HCEC 1CT (cell line): Measurements from ENCODE around the gene CHMP4A.
A peak's percentile ranks its signal among the peaks of the same experiment; 100 is the strongest.

Experiments
- DNase-seq: peaks from one replicate; pipeline ENCODE4 v3.0.0-alpha.2; 2017

The CHMP4A gene, protein sequence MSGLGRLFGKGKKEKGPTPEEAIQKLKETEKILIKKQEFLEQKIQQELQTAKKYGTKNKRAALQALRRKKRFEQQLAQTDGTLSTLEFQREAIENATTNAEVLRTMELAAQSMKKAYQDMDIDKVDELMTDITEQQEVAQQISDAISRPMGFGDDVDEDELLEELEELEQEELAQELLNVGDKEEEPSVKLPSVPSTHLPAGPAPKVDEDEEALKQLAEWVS

DNA sequence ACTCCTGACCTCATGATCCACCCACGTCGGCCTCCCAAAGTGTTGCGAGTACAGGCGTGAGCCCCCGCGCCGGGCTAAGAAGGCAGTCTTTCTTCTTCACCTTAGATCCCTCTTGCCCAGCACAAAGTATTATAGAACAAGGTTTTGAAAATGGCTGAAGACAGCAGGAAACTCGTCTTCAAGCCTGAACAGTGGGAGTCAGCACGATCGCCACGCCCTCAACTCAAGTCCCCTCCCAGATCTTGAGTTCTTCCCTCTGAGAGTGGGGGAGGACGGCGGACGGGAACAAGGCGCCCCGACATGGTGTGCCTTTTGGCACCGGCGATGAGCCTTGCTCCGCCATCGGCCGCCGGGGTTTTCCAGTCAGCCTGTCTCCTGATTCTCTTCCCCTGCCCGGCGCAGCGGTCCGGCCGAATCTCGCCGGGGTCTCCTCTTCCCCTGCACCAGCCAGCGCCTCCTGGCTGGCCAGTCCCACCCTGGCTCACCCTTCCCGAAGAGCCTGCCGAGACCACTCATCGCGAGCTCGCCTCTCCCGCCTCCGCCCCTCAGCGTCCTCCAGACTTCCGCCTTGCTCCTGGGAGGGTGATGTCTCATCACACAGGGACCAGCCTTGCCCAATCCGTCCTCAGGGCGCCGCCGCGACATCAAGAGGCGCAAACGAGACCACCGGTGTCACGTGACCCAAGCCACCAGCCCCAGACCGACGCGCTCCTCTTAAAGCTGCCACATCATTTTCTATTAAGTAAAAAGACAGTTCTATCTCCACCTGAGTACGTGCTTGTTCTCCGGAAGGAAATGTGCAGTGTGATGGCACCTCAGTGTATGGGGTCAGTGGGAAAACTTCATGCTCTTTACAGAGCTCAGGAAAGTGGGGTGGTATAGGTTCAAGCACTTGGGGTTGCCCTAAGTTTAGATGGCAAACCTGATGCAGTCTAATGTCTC is at the start of gene CHMP4A:
Gene CHMP4A (minus strand): TSS at position 565 of the 942 bp plus-strand sequence. CDS start 49 bp downstream, at position 516.
- DNase-seq = peak; percentile 98

DNA sequence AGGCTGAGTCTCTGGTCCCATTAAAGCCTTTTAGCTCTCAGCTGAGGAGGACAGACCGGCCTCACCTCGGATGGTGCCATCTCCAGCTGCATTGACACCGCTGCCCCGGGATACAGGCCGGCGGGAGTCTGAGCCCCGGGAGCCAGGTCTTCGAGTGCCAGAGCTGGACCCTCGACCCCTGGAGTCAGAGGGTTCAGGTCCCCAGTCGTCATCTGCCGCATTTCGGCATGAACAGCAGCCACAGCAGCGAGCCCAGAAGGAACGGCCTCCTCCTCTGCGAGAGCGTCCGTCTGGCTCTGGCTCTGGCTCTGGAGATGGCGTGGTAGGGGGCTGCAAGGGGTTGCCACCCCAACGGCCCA is 48.7 kb upstream of the CHMP4A start:
- DNase-seq = no peak

DNA sequence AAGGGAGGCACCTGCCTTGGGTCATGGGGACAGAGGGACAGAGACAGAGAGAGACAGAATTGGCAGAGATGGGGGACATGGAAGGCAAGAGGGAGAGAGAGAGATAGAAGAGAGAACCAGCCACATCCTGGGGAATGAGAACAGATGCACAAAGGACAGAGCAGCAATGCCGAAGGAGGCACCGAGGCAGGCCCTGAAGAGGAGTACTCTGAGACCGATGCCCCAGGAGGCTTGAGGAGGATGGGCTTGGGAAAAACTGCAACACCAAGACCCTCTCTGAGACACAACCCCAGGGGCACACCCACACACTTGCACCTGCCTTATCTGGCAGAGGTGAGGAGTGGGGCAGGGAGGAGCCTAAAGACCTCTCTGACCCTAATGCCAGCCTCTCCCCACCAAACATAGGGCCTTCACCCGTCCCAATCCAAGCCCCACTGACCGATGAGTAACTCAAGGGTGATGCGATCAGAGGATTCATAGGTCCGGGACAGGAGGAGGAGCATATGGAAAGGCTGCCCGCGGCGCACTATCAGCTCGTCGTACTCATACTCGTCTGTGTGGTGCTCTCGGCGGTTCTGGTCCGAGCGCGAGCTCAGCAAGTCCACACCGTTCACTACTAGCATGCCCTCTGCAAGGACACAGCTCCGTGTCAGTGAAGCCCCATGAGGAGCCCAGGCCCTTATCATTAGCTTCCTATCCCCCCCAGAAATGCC is 48.1 kb upstream of the CHMP4A start:
- no peak for DNase-seq

DNA sequence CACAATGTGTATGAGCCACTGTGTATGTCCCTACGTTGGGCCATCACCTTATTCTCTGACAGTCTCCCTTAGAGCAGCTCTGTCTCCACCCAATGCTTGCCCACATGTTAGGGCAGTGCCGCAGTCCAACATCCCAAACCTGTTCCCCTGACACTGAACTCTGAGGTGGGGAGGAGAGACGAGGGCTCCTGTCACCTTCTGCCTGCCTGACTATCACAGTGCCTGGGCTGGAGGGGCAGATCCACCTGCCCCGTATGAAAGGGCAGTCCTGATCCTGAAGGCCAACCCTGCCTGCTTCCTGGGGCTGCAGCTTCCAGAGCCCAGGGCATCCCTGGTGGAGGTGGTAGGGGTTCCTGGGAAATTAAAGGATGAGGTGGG is 47.5 kb upstream of the CHMP4A start:
- DNase-seq = no peak

DNA sequence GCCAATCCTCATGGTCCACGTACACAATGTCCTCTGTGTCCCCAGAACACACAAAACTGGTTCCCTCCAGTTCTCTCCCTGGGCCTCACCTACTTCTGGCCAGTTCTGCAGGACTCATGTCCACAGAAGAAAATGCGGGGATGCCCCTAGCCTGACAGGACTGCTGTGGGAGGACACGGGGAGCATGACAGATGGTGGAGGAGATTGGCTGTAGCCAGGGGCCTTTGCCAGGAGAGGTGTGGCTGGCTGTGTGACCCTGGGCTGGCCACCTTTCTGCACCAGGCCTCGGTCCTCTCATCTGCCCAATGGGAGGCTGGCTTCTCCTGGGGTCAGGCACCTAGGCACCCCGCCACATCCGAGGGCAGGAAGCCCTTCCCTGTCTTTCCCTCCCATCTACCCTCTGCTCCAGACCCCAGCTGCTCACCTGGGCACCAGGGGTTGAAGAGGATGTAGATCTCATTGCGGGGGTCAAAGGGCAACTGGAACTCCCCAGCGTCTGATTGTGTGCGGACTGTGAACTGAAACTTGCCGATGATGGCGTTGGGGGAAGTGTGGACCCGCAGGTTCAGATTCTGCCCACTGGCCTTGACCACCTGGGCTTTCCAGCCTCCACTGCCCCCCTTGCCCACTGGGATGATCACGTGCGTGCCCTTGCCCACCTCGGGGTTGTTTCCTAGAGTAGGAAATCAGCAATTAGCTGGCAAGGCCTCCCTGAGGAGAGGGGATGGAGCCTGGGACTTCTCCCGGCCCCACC is 46.9 kb upstream of the CHMP4A start:
- no peak for DNase-seq

DNA sequence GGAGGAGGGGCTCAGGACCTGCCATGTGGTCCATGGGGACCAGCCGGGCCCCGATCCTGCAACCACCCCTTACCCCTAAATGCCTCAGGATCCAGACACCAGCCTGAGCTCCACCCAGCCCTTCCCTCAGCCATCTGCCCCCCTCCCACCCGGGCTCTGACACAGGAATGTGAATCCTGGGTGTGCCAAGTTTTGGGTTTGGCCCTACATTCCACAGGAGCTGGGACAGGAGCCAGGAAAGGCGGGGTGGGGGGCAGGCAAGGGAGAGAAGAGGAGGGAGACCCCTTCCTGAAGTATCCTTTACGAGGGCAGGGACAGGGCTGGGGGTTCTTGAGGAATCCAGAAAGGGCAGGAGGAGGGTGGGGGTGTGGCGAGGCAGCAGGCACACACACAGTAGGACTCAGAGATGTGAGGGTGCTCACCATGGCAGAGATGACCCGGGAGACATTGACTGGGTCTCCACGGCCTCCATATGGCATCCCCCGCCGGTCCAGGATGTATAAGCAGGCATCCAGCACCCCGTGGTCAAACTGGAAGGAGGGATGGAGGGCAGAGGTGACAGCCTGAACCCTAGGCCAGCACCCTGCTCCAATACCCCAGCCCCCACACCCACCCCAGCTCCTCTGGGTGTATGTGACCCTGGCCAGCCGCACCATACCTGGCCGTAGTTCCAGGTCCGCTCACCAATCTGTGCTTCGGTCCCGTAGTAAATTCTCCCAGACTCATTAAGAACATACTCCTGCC is 46.2 kb upstream of the CHMP4A start:
- DNase-seq = no peak

DNA sequence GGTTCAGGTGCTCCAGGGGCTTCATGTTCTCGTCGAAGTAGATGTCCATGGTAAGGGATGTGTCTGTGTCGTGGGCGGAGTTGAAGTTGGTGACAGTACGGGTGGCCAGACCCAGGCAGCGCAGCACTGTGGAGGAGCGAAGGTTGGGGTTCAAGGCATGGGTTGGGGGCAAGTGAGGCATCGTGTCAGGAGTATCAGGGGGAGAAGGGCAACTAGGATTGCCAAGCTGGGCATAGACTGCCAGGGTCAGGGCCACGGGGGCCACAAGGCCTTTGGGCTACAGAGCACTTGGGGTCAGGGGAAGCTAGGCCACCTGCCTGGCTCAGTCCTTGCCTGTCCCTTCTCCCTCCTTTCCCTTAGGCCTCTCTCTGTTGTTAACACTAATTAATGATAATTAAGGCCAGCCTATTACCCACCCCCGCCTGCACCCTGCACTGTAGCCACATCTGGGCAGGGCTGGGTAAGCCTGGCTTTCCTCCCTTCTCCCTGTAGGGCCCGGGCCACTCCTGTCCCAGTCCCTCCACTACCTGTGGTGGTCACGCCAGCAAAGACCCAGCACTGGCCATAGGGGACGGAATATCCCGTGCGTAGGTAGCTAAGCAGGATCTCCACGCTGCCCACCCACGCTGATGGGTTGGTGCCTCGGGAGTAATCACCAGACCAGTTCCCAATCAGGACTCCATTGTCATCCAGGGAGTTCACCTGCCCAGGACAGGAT is 45.4 kb upstream of the CHMP4A start:
- no peak for DNase-seq

DNA sequence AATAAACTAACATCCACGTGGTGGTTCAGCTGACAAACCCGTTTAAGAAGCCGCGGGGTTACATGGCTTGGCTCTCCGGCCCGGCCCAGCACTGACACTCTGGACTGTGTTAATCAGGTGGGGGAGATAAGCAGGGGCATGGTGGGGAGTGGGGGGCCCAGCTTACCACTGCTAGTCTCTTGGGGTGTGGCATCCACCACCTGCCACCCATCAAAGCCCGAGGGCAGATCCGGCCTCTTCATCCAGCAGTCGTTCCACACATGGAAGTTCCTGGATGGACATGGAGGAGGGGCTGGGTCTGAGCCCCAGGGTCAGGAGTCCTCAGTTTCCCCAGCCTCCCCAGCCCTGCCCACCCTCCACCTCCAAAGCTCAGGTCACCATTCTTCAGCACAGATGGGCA is 44.8 kb upstream of the CHMP4A start:
- DNase-seq = no peak

DNA sequence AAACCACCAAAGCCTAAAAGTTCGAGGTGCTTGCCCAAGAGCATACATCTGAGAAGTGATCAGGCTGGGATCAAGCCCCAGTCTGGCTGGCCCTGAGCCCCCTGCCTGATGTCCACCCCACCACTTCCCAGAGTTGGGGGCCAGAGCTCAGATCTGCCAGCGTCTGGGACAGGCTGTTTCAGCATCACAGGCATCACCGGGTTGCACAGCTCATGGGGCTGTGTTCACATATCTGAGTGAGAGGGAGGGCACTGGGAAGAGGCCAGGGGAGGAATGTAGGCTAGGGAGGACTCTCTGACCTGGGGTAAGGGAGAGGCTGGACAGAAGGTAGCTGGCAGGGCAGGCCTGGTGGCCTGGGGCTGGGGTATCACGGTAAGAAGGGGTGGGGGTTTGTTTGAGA is 43.7 kb upstream of the CHMP4A start:
- DNase-seq = no peak

DNA sequence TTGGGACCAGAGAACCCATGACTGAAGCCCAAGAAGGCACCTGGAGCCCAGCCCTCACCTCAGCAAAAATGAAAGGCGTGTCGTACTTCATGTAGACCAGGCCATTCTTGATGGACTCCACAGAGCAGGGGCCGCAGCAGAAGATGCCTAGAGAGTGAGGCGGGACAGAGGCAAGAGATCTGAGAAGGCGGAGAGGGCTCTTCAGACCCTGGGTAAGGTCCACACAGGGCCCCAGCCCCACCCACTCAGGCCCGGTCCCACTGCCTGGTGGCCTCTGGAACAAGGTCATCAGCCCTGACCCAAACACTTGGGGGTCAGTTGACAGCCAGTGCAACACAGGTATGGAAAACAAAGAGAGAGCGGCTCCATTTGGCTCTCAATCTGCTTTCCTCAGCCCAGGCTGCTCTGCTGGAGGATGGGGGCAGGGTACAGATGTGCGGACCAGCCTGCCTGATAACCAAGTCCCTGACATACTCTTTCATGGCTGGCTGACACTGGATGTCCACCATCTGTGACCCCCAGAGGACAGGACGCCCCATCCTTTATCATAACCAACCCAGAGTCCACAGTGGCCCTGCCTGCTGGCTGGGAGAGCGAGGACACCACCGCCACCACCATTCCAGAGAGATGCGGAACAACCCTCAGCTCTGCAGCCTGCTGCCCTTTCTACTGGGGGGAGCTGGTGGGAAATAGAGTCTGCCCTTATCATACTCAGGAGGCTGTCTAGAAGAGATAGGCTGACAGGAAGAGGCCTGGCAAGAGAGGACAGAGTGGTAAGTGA is 42.8 kb upstream of the CHMP4A start:
- DNase-seq = no peak

DNA sequence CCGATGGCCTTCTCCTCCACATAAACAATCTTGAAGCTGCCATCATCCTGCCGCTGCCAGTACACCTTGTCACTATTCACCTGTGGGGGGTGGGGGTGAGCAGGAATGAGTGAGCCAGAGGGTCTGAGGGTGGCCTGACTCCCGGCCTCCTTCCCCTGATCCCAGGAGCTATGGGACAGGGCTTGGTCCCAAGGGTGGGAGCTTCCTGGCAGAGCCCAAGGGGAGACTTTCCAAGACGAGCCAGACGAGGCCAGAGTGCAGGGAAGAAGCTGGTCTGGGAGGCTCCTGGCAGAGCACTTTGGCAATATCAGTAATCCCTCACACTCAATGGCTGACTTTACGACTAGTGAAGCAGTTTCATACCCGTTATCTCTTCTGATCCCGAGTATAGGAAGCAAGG is 42.1 kb upstream of the CHMP4A start:
- no peak for DNase-seq

DNA sequence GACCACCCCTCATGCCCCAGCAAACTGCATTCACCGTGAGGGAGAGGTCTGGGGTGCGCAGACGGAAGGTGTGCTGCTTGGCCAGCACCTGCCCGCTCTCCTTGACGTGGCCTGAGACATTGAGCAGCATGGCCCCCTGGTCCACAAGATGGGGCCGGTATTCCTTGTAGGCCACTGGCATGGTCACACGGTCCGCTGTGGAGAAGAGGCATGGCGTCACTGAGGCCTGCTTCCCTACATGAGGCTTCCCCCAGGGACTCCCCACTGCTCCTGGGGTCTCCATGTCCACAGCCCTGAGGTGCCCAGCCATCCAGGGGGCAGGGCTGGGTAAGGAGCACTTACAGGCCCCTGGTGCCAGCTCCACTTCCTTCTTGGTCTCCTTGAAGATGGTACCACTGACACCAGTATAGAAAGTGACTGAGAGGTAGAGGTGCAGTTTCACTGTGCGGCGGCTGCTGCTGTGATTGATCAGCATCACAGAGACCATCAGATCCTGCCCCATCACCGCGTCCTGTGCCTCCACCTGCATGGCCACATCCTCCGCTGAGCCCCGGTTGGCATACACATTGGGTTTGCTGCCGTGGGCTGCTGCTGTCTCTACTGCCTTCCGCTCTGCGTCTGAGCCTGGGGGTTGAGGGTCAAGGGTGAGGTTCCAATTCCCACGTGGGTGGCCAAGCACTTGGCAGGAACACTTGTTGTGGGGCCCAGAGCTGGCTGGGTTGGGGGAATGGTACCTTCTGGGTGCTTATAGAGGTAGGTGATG is 41.5 kb upstream of the CHMP4A start:
- no peak for DNase-seq

DNA sequence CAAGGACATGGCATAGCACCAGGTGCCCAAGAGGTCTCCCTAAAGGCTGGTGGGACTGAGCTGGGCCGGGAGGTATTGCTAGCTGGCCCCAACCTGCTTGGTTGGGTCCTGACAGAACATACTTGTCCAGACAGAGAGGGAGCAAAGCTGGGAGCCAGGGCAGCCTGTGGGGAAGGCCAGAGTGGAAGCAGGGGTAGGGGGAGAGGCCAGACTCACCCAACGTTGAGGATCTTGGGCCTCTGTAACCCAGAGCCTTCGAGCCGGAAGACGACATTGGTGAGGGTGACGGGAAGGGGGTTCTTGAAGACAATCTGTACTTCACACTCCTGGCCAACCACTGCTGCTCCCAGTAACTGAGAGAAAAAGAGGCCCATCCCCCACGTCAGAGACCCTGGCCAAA is 40.6 kb upstream of the CHMP4A start:
- no peak for DNase-seq

DNA sequence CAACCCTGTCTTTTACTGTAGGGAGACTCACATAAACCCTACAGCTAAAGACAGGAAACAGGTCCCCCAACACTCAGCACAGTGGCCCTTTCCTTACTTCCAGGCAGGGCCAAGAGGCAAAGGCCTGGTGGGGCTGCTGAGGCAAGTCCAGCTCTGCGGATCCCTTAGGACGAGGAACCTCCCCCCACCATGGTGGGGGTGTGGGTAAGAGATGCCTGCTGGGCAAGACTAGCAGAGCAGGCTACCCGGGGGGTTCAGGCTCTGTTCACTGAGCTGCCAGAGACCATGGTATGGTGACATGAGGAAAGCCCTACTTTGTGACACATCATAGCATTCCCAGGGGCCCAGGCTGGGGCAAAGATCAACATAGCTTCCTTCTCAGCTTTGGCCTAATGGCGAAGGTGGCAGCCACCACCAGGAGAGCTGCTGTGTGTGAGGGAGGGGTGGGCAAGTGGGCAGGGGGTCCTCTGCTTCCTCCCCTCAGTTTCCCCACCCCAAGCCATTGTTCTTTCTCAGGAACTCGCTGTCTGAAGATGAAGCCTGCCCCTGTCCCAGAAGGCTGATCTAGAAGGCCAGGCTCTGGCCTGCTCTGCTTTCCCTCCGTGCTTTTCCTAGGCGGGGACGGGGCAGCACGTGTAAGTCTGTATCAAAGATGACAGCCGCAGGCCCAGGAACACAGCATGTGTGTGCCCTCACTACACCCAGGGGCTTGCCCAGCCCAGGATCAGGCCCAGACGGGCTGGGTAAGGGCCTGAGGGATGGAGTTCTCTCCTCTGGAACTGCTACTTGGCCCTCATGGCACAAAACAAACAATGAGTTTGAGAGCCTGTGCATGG is 39.2 kb upstream of the CHMP4A start:
- no peak for DNase-seq

DNA sequence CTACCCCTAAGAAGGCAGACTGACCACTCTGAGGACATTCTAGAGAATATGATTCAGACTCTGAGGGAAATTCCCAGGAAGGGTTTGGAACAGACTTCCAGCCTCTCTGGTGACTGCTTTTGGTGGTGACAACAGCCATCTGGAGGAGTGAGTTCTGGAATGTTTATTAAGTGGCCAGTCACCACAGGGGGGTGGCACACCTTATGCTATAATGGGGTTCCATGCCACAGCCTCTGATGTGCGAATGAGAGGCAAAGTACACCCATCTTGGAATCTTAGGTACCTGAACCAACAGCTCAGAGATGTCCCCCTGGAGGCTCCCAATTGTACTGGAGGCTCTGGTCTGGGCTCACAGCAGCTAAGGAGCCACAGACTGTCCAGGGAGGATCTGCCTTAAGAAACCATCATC is 38.6 kb upstream of the CHMP4A start:
- DNase-seq = peak; percentile 32

DNA sequence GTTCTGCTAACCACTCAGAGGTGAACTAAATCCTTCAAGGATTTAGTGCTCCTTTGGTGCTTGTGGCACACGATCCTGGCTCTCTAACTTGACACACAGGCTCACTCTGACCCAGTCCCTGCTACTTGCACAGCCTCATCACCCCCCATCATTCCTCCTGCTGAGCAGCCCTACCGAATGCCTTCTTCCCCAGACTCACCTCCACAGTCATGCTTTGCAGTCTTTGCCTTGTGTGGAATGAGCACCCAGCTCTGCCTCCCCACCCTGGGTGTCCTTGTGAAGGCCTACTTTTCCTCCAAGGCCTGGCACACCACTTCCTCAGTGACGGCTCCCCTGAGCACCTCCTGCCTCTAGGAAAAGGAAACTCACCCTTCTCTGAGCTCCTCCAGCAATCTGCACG is 37.1 kb upstream of the CHMP4A start:
- DNase-seq = no peak

DNA sequence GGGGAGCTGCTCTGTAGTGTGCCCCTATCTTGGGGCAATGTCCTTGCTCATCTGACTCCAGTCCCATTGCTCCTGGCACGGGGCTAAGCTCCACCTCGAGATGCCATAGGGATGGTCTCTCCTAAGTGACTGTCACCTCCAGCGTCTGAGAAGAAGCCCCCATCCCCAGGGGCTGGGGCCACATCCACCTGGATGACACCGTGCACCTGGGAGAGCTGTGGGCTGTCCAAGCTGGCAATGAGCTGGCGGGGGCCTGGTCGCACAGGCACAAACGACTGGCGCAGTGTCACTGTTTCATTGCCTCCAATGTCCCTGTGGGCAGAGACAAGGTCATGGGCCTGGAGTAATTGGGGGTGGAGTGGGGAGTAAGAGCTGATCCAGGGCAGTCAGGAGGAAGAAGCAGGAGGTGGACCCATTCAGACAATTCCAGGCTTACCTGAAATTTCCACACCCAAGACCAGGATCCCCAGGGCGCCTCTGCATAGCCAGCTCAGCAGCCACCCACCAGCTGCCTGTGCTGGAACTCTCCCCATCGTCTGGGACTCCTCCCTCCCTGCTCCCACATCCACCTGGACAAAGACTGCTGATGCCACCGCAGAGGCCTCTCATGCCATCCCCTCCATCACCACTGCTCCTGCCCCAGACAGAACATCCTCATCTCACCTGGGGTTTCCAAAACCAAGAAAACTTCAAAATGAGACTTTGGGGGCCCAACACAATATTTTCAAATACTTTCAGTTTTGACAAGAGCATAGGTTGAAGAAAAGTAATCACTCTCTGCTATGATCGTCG is 36.1 kb upstream of the CHMP4A start:
- DNase-seq = no peak

DNA sequence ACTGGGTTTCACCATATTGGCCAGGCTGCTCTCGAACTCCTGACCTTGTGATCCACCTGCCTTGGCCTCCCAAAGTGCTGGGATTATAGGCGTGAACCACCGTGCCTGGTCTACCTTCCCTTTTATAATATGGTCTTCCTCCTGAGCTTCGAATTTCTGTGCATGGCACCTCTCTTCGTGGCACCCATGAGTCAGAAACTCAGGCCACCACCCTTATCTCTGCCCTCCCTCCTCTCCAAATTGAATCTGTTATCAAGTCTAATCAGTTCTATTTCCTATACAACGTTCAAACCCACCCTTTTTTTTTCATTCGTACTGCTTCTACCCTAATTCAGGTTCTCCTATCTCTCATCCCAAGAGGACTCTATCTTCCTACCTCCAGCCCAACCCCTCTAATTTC is 34.1 kb upstream of the CHMP4A start:
- DNase-seq = no peak
